ENCODE results near the gene TBATA.

The TBATA gene

GRCh38 chr10:70772627-70773026, 12.6 kb downstream of the TBATA start:
- TF ChIP-seq CTCF (IDR thresholded peaks at IDR 0.05) = no peak

- TF ChIP-seq CTCF (IDR thresholded peaks at IDR 0.05) = no peak
Measured at GRCh38 chr10:70771311-70772194, 13.6 kb downstream of the TBATA start.

- no peak for TF ChIP-seq CTCF (IDR thresholded peaks at IDR 0.05)
Measured at GRCh38 chr10:70770001-70770400, 15.2 kb downstream of the TBATA start.

- no peak for TF ChIP-seq CTCF (IDR thresholded peaks at IDR 0.05)
Measured at GRCh38 chr10:70769121-70769520, 16.1 kb downstream of the TBATA start.

- no peak for TF ChIP-seq CTCF (IDR thresholded peaks at IDR 0.05)
Measured at GRCh38 chr10:70765794-70766594, 19.2 kb downstream of the TBATA start.

- no peak for TF ChIP-seq CTCF (IDR thresholded peaks at IDR 0.05)
Measured at GRCh38 chr10:70763567-70763966, 21.6 kb downstream of the TBATA start.

GRCh38 chr10:70762441-70763175, 22.6 kb downstream of the TBATA start:
- TF ChIP-seq CTCF (IDR thresholded peaks at IDR 0.05) = no peak

Measured in LNCAP (cell line).